ENCODE measurements around the gene LGALS14.

The LGALS14 gene

DNA sequence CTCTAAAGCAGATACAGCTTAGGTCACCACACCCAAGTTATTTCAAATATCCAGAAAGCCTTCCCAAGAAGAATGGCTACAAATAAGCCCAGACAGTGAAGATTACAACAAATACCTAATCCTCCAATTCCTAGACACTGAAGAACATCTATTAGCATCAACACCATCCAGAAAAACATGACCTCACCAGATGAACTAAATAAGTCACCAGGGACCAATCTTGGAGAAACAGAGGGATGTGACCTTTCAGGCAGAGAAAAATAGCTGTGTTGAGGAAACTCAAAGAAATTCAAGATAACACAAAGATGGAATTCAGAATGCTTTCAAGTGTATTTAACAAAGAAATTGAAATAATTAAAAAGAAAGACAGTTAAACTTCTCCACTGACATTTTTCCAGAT, 48.5 kb downstream of the LGALS14 start:
- TF ChIP-seq POLR2AphosphoS5 (IDR thresholded peaks at IDR 0.05; ENCODE audit: low read depth, low read length) (no peak), TAF1 (IDR thresholded peaks at IDR 0.05; ENCODE audit: borderline replicate concordance, low read depth, low read length) (no peak), POLR2A (IDR thresholded peaks at IDR 0.05; ENCODE audit: low read depth, low read length) (no peak)
- FAIRE-seq (peak; percentile 38), DNase-seq (ENCODE audit: insufficient read length) (no peak)

DNA sequence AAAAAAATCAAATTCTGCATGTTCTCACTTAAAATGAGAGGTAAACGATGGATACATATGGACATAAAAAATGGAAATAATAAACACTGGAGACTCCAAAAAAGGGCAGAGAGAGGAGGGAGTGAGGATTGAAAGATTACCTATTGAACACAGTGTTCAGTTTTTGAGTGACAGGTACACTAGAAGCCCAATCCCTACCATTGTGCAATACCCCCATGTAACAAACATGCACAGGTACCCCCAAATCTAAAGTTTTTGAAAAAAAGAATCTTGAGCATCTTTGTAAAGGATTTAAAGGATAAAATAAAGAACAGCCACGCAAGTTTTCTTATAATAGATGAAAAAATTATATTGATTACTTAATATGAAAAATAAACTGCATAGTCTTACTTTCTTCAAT, 50.3 kb downstream of the LGALS14 start:
- FAIRE-seq (no peak), DNase-seq (ENCODE audit: insufficient read length) (no peak)
- TF ChIP-seq POLR2AphosphoS5 (IDR thresholded peaks at IDR 0.05; ENCODE audit: low read depth, low read length) (no peak), POLR2A (IDR thresholded peaks at IDR 0.05; ENCODE audit: low read depth, low read length) (no peak), TAF1 (IDR thresholded peaks at IDR 0.05; ENCODE audit: borderline replicate concordance, low read depth, low read length) (no peak)

DNA sequence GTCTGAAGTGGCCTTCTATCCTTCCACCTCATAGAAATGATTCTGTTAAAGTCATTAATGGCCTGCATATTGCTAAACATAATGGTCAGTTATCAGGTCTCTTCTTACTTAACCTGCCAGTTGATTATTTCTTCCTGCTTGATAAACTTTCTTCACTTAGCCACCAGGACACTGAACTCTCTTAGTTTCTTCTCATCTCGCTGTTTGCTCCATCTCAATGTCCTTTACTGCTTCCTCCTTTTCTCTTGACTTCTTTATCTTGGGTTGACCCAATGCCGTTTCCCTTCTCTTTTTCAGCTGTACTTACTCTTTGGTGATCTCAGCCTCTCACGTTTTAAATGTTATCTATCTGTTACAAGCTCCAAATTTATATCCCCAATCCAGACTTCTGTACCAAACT, 50.7 kb downstream of the LGALS14 start:
- no peak for DNase-seq (ENCODE audit: insufficient read length)
- TF ChIP-seq POLR2AphosphoS5 (IDR thresholded peaks at IDR 0.05; ENCODE audit: low read depth, low read length) (no peak), TAF1 (IDR thresholded peaks at IDR 0.05; ENCODE audit: borderline replicate concordance, low read depth, low read length) (no peak), POLR2A (IDR thresholded peaks at IDR 0.05; ENCODE audit: low read depth, low read length) (no peak)
- FAIRE-seq = no peak
